Measurements from ENCODE around the gene ANLN.
A peak's percentile ranks its signal among the peaks of the same experiment; 100 is the strongest.
"Not testable (repeated sequence)": the region's sequence is repeated elsewhere in the genome, so short reads cannot be mapped to it uniquely, and the experiment has no call there.

Gene ANLN

GRCh38 chr7:36466001-36466400 is 76.3 kb downstream of the ANLN start:
- DNase-seq (ENCODE audit: low read depth), result not testable (repeated sequence)

GRCh38 chr7:36468370-36469101 is 78.9 kb downstream of the ANLN start:
- no peak for DNase-seq (ENCODE audit: low read depth)

GRCh38 chr7:36469236-36469635 is 79.6 kb downstream of the ANLN start:
- no peak for DNase-seq (ENCODE audit: low read depth)

GRCh38 chr7:36472141-36472729 is 82.6 kb downstream of the ANLN start:
- no peak for DNase-seq (ENCODE audit: low read depth)

GRCh38 chr7:36473454-36474282 is 84.0 kb downstream of the ANLN start:
- DNase-seq (ENCODE audit: low read depth), result no peak

- no peak for DNase-seq (ENCODE audit: low read depth)
These were observed 84.8 kb downstream of the ANLN start for GRCh38 chr7:36474283-36475010.

GRCh38 chr7:36475011-36475342 is 85.3 kb downstream of the ANLN start:
- DNase-seq (ENCODE audit: low read depth), result no peak

GRCh38 chr7:36475381-36475780 is 85.7 kb downstream of the ANLN start:
- DNase-seq (ENCODE audit: low read depth), result no peak

GRCh38 chr7:36478745-36479144 is 89.1 kb downstream of the ANLN start:
- no peak for DNase-seq (ENCODE audit: low read depth)

GRCh38 chr7:36483853-36484252 is 94.2 kb downstream of the ANLN start:
- DNase-seq (ENCODE audit: low read depth), result not testable (repeated sequence)

GRCh38 chr7:36484265-36484664 is 94.6 kb downstream of the ANLN start:
- no peak for DNase-seq (ENCODE audit: low read depth)

GRCh38 chr7:36486336-36486735 is 96.7 kb downstream of the ANLN start:
- DNase-seq (ENCODE audit: low read depth), result no peak

- peak; percentile 15 for DNase-seq (ENCODE audit: low read depth)
These were observed 98.2 kb downstream of the ANLN start for GRCh38 chr7:36487756-36488336.

GRCh38 chr7:36488672-36489071 is 99.0 kb downstream of the ANLN start:
- DNase-seq (ENCODE audit: low read depth), result not testable (repeated sequence)

- DNase-seq (ENCODE audit: low read depth), result no peak
These were observed 100.8 kb downstream of the ANLN start for GRCh38 chr7:36490419-36490830.

- no peak for DNase-seq (ENCODE audit: low read depth)
These were observed 101.7 kb downstream of the ANLN start for GRCh38 chr7:36491317-36491716.

GRCh38 chr7:36496576-36496975 is 106.9 kb downstream of the ANLN start:
- DNase-seq (ENCODE audit: low read depth), result no peak

GRCh38 chr7:36497176-36497575 is 107.5 kb downstream of the ANLN start:
- not testable (repeated sequence) for DNase-seq (ENCODE audit: low read depth)

- no peak for DNase-seq (ENCODE audit: low read depth)
These were observed 108.1 kb downstream of the ANLN start for GRCh38 chr7:36497775-36498174.

All from stimulated activated CD8-positive, alpha-beta memory T cell treated with anti-CD3 and anti-CD28 coated beads, Interleukin-12 subunit alpha, Interleukin-12 subunit beta, amount 100 ng/mL, for 1 hour (primary cell).